Measurements from ENCODE around the gene SLC5A6. TPM values are rescaled to one million over a fixed set of nuclear protein-coding genes. Genes with fewer than 3 reads are reported as not detected.

SLC5A6 gene
- total RNA-seq, 1 donor from 2014 or later: 76.3 TPM

DNA sequence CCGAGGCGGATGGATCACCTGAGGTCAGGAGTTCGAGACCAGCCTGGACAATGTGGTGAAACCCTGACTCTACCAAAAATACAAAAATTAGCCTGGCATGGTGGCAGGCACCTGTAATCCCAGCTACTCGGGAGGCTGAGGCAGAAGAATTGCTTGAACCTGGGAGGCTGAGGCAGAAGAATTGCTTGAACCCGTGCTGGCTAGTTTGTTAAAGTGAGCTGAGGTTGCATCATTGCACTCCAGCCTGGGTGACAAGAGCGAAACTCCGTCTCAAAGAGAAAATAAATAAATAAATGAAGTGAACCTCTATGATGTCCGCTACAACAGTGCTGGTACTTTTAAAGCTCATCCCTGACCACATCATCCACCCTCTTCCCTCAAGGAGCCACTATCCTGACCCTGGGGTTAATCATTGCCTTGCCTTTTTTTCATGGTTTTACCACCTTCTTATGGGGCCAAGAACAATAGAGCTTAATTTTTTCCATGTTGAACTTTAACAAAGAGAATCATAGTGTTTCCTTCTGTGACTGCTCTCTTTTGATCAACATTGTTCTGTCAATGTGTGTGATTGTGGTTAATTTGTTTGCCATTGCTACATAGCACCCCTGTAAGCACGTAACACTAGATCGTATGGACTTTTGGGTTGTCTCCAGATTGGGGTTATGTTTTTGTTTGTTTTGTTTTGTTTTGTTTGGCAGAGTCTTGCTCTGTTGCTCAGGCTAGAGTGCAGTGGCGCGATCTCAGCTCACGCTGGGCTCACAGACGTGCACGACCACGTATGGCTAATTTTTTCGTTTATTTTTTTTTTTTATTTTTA, 17.3 kb downstream of the SLC5A6 start:
- peaks cover 8% of the 10 kb centered on the region for H3K36me3 Mint-ChIP-seq
- DNase-seq (ENCODE audit: extremely low spot score, unreplicated experiment): no peak
- peaks cover 4% of the 10 kb centered on the region for H3K27me3 Mint-ChIP-seq
- no peaks in the 10 kb centered on the region for H3K4me1 Mint-ChIP-seq (ENCODE audit: unreplicated experiment)
- TF ChIP-seq, protein P1, sequence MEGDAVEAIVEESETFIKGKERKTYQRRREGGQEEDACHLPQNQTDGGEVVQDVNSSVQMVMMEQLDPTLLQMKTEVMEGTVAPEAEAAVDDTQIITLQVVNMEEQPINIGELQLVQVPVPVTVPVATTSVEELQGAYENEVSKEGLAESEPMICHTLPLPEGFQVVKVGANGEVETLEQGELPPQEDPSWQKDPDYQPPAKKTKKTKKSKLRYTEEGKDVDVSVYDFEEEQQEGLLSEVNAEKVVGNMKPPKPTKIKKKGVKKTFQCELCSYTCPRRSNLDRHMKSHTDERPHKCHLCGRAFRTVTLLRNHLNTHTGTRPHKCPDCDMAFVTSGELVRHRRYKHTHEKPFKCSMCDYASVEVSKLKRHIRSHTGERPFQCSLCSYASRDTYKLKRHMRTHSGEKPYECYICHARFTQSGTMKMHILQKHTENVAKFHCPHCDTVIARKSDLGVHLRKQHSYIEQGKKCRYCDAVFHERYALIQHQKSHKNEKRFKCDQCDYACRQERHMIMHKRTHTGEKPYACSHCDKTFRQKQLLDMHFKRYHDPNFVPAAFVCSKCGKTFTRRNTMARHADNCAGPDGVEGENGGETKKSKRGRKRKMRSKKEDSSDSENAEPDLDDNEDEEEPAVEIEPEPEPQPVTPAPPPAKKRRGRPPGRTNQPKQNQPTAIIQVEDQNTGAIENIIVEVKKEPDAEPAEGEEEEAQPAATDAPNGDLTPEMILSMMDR (conservative IDR thresholded peaks at IDR 0.05): no peak
- no peak overlapping the region for H3K27ac Mint-ChIP-seq
- no peak overlapping the region for H3K4me3 Mint-ChIP-seq
- H3K9me3 Mint-ChIP-seq: no peaks in the 10 kb centered on the region

DNA sequence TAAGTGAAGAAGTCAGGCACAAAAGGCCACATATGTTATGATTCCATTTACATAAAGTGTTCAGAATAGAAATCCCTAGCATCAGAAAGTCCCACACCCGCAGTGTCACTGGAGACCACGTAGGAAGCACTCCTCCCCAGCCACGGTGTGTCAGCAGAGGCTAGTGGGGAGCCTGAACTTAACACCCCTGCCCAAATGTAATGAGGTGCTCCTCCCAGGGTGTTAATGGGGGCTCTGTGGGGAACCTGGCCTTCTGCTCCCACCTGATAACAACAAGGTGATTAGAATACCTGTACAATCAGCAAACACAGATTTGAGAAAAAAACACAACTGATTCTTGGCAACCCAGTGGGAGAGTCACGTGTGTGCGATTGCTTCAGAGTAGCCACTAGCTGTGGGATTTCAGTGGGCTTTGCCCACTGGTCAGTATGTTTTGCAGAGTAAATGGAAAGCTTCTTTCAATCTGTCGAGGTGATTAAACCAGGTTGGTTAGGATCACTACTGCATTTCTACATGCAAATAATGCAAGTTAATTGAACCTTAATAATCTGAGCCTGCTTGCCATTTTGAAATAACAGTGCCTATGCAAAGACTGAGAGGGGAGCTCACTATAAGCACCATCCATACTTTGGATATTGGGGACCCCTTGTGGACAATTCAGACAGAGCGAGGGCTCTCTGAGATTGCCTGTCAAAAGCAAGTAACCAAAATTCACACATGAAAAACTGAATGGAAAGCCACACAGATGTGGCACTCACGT, 20.8 kb downstream of the SLC5A6 start:
- H3K4me3 Mint-ChIP-seq: no peak overlapping the region
- no peak overlapping the region for H3K27ac Mint-ChIP-seq
- no peaks in the 10 kb centered on the region for H3K4me1 Mint-ChIP-seq (ENCODE audit: unreplicated experiment)
- DNase-seq (ENCODE audit: extremely low spot score, unreplicated experiment): no peak
- H3K9me3 Mint-ChIP-seq: no peaks in the 10 kb centered on the region
- H3K27me3 Mint-ChIP-seq: peaks cover 4% of the 10 kb centered on the region
- TF ChIP-seq, protein P1 (conservative IDR thresholded peaks at IDR 0.05): peak; percentile 79
- no peaks in the 10 kb centered on the region for H3K36me3 Mint-ChIP-seq

DNA sequence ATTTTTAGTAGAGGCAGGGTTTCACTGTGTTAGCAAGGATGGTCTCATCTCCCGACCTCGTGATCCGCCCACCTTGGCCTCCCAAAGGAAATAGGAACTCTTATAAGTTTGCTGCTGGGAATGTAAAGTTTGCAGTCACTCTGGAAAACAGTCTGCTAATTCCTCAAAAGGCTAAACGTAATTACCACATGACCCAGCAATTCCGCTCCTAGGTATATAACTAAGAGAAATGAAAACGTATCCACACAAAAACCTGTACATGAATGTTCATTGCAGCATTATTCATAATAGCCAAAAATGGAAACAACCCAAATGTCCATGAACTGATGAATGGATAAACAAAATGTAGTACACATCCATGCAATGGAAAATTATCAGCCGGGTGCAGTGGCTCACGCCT, 22.1 kb downstream of the SLC5A6 start:
- Mint-ChIP-seq H3K4me1 (ENCODE audit: unreplicated experiment) (no peaks in the 10 kb centered on the region), H3K27ac (no peak overlapping the region), H3K27me3 (peaks cover 6% of the 10 kb centered on the region), H3K9me3 (no peaks in the 10 kb centered on the region), H3K4me3 (no peak overlapping the region), H3K36me3 (no peaks in the 10 kb centered on the region)
- DNase-seq (ENCODE audit: extremely low spot score, unreplicated experiment): no peak
- TF ChIP-seq, protein P1 (conservative IDR thresholded peaks at IDR 0.05): no peak

DNA sequence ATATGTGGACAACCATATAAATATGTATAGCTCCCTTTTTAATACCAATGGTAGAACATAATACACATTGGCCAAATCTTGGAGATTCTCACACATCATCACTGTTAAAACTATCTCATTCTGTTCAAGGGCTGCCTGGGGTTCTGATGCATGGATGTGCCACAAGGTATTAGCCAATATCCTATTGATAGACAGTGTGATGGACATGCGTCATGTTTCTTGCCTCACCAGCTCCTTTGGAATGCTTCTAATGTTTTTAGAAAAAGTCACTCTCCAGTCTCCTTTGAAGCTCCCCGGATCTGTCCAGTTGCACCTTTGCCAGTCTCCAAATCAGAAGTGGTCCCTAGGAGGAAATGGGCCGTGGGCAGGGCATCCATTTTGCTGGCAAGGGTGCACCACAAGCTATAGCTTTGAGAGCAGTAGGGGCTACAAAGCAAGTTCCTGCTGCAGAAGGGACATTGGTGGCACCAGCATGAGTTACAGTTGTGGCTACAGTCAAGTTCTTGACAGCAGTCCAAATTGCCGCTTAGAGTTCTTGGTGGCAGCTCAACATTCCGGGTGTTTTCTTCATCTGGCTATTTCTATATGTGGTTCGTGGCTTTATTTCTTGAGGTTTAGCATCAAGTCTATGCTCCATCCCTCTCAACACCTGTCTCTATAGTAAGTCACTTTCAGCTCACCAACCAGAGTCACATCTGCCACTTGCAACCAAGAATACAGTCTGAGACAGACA, 25.3 kb downstream of the SLC5A6 start:
- Mint-ChIP-seq H3K9me3 (no peaks in the 10 kb centered on the region), H3K4me1 (ENCODE audit: unreplicated experiment) (no peaks in the 10 kb centered on the region), H3K36me3 (no peaks in the 10 kb centered on the region)

More for the DNA sequence above, 25.3 kb downstream of the SLC5A6 start:
- Mint-ChIP-seq H3K27me3 (peaks cover 10% of the 10 kb centered on the region), H3K27ac (no peak overlapping the region), H3K4me3 (no peak overlapping the region)
- DNase-seq (ENCODE audit: extremely low spot score, unreplicated experiment): no peak
- TF ChIP-seq, protein P1 (conservative IDR thresholded peaks at IDR 0.05): no peak
